SIG-M5 treated with dmso at 0.1 percent for 504 hours (cell line): ENCODE measurements around the gene CLCNKB.
"Not testable (repeated sequence)": the region's sequence is repeated elsewhere in the genome, so short reads cannot be mapped to it uniquely, and the experiment has no call there.

ENCODE experiments used
- DNase-seq: peaks from one replicate; lab custom pipeline; 2025; ENCODE audit not compliant: unreplicated experiment; lab: John Stamatoyannopoulos, UW

Gene CLCNKB

DNA sequence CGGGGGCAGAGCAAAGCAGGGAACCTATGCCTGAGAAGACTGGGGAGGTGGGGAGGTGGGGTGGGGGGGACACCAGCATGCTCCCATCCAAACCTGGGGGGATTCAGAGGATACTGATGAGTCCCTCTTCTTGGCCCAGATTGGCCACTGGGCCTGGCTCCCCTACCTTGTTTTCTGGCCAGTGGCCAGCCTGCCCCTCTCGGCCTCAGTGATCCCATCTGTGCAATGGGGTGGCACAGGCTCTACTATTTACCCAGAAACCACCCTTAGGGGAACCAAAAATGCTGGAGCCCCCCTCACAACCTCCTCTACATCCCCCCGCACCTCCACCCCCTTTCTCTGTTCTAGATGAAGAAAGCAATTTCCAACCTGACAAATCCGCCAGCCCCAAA is 12.9 kb downstream of the CLCNKB start:
- DNase-seq = not testable (repeated sequence)

DNA sequence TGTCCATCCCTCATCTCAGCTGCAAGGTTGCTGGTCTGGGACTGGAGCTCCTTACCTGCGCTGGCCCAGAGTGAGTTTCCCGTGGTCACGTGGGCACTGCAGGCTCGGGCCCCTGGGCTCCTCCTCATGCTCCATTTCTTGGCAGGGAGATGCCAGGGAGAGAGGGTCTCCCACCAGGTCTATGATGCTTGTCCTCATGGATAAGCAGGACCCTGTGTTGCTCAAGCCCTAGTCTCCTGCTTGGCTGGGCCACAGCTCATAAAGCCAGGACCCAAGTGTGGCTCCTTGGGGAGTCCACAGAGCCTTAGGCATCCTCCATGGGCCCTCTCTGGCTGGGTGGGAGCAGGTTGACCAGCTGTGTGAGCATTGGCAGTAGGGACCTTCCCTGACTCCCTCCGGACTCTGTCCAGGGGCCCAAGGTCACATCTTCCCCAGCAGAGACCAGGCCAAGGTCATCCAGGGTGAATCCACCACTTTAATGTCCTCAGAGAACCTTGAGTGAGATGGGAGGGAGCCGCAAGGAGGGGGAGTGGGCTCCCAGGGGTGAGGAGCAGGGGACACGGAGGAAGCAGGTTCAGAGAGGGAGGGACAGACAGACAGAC is 13.8 kb downstream of the CLCNKB start:
- not testable (repeated sequence) for DNase-seq

DNA sequence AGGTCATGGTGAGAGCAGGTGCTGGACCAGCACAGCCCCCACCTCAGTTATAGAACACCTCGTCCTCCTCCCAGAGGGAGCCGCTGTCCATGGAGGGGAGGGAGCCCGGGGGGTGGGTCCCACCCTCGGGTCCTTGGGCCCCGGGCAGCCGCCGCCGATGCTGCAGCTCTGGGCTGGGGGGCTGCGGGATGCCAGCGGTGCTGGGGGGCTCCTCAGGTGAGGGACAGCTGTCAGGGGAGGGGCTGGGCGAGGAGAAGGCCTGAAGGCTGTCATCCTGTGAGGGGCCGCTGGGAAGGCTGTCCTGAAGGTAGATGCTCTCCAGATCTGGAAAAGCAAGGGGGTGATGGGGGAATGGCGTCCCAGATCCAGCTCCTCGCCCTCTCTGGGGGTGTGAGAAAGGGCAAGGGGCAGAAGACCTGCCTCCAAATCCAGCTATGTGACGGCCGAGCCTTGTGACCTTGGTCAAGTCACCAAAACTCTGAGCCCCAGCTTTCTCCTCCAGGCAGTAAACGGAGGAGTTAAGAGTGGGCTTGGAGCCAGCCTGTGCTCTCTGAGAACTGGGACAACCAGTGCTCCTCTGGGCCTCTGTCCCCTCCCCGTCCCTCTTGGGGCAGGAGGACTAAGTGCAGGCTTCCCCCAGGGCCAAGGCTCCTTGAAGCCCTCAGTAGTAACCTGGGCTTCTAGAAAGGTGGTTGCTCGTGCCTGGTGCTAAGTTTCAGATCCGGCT is 15.0 kb downstream of the CLCNKB start:
- DNase-seq = not testable (repeated sequence)

DNA sequence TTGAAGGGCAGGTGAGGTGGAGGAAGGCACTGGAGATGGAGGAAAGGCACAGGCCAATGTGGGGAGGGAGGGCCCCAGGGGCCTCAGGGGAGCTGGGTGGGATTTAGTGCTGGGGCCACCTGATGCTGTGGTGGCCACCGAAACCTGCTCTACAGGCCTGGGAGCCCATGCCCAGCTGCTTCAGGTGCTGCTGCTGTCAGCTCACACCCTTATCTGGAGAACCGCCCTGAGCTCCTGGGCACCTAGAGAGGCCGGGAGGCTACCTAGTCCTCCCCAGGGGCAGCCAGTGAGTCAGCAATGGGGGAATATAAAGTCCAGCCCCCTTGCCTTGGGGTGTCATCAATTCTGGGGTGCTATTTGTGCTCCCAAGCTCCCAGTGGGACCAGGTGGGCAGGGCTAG is 17.7 kb downstream of the CLCNKB start:
- DNase-seq = no peak

DNA sequence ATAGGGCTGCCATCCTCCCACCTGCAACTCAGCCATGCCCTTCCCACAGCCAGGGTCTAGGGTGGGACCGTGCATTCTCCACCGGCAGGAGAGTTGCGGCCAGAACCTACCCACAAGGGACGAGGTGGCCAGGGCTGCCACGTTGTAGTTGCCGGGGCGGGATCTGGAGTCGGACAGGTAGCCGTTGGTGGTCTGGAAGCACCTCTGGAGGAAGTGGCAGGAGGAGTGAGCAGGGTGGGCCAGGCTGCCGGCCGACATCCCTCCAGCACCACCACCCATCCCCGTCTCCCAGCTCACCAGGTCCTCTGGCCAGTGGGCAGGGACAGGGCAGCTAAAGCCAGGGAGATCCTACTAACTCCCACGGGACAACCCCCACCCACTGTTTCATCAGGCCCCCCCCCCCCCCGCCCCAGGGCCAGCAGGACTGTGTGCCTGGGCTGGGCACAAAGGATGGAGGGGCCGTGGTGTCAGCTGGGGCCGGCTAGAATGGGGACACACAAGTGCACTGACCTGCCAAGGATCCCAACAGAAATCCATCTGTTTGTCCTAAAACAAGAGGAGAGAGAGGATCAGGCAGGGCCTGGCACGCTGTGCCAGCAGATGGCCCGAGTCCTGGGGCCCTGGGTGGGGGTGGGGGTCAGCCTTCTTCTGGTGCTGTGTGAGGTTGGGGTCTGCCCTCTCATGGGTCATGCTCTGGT is 18.6 kb downstream of the CLCNKB start:
- DNase-seq = not testable (repeated sequence)

DNA sequence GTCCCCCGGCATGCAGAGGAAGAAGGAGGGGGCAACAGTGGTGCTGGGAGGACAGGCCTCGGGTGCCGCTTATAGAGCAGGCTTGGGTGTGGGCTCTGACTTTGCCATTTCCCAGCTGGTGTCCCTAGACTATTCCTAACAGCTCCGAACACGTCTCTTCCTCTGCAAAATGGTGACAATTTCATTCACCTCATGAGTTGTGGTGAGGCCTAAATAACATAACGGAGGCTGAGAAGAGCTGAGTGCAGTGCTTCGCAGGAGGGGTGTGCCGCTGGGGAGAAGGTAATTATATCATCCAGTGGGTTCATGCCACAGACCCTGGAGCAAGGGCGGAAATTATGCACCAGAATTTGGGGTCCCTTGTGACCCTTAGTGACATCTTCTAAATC is 19.1 kb downstream of the CLCNKB start:
- DNase-seq = not testable (repeated sequence)

DNA sequence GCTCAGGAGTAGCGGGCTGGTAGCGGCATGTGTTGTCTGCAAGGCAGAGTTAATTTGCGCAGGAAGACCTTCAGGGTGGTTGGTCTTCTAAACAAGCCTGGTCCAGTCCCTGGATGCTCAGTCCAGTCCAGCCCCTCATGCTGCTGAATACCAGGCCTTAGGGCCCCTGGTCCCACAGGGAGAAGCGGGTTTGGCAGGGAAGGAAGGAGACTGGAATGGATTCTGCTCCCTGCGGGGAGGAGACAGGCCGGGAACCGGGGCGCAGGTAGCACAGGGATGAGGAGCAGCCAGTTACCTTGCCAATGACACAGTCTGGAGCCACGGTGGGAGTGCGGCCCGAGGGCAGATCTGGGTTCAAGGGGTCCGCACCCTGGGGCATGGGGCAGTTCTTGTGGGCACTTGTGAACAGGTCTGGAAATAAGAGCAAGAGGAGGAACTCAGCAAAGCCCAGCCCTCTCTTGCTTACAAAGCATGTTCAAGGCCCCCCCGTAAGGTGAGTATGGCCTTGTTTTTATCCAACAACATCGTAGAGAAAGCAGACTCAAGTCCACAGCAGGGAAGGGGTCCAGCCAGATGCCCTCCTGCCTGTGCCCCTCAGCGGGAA is 19.7 kb downstream of the CLCNKB start:
- no peak for DNase-seq

DNA sequence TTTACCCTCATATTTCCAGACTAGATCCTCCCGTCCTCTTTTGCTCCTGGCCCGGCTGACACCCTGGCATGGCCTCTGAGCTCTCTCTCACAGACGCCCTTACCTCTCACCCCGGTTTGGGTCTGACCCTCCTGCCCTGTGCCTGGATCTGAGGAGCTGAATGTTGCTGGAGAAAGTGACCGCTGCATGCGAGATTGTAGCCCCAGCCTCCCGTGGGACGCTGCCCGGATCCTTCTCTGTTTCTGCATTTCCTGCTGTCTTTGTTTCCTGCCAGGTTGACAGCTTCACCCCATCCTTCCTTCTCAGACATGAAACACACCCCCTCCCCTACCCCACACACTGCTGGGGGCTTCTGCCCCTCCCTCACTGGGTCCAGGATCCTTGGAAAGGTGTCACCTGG is 20.3 kb downstream of the CLCNKB start:
- no peak for DNase-seq

DNA sequence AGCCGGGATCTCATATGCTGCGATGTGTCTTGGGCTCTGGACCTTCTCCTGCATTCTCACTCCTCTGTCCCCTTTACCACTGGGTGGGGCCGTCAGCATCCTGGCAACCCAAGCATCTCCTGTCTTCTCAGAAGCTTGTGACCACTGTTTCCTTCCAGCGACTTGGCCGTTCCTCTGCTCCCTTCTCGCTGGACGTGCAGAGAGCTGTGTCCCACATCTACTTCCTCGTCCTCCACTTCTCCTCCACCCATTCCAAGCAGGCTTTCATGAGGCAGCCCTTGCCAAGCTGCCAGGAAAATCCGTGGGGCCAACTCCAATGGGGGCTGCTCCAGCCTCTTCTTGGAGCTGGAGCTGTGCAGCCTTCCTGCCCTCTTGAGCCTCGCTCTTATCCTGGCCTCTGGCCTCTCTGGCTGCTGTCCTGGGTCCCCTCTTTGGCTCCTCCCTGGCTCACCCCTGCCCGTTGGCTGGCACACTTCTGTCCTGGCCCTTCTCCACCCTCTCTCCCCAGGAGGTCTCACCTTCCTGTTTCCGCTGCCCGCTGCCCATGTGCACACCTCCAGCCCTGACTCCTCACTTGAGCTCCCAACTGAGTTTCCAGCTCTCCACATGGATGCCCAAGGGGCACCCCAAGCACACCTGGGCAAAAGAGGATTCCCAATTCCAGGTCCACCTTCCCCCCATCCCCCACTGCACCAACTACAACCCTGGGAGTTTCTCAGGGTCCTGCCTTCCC is 21.1 kb downstream of the CLCNKB start:
- no peak for DNase-seq

DNA sequence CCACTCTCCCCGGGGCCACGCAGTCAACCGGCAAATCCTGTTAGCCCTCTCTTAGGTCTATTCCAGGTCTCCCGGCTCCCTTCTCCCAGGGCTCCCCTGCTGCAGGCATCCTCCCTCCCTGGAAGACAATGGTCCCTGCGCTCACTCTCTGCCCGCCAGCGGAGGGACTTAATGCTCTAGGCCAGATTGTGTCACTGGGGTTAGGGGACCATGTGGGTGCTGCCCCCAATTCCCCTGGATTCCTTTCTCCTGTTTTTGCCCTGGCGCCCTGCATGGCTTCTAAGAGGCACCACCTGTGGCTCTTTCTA is 21.6 kb downstream of the CLCNKB start:
- DNase-seq = no peak

DNA sequence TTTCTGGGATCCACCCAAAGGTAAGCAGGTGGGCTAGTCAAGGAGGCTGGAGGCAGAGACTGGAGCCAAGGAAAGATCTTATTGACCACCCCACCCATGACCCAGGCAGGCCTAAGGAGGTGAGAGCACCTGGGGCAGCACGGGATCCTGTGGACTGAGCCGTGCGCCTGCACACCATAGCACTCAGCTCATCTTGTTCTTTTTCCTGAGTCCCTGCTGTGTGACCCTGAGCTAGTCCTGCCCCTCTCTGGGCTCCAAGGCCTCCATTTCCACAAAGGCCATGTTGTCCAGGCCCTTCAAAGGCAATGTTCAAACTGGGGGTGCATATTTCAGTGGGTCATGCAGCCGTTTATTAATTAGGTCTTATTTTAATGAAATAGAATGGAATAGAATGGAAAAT is 22.7 kb downstream of the CLCNKB start:
- DNase-seq = no peak

DNA sequence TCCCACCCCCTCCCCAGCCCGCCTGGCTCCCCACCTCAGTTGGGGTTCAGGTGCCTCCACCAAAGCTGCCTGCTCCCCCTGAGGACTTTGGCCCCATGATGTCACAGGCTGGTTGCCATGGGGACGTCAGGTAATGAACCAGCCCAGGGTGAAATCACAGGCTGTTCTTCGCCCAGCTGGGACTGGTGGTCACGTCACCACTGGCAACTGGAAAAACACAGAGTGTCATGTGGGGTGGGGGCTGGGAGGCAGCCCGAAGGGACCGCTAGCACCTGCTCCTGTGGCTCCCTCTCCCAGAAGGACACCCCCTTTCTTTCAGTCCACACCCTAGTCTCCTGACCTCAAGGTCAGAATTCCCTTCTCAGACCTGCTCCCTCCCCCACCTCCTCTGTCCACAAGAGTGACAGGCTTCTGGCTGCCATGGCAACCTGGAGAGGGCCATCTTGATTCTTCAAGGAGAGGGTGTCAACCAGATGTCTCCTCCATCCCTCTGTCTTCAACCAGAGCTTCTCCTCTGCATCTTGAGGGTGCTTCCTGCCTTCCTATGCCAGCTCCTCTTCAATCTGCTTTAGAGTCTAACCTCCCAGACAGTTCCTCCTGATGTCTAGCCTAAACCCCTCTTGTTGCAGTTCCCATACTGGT is 23.7 kb downstream of the CLCNKB start:
- no peak for DNase-seq

DNA sequence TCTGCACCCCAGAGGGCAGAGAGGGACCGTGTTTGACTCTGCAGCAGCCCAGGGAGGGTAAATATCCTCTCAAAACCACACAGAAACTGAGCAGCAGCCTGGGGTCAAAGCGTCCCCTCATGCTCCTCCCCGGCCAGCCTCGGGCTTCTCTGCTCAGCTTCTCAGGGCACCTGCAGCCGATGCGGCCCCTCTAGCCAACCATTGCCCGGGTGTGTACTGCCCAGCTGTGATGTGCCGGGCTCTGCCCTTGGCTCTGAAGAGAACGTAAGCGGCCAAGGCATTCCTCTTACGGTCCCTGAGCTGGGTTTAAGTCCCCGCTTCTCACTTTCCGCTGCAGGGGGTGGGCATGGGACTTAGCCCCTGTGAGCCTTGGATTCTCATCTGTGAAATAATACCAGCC is 24.4 kb downstream of the CLCNKB start:
- no peak for DNase-seq

DNA sequence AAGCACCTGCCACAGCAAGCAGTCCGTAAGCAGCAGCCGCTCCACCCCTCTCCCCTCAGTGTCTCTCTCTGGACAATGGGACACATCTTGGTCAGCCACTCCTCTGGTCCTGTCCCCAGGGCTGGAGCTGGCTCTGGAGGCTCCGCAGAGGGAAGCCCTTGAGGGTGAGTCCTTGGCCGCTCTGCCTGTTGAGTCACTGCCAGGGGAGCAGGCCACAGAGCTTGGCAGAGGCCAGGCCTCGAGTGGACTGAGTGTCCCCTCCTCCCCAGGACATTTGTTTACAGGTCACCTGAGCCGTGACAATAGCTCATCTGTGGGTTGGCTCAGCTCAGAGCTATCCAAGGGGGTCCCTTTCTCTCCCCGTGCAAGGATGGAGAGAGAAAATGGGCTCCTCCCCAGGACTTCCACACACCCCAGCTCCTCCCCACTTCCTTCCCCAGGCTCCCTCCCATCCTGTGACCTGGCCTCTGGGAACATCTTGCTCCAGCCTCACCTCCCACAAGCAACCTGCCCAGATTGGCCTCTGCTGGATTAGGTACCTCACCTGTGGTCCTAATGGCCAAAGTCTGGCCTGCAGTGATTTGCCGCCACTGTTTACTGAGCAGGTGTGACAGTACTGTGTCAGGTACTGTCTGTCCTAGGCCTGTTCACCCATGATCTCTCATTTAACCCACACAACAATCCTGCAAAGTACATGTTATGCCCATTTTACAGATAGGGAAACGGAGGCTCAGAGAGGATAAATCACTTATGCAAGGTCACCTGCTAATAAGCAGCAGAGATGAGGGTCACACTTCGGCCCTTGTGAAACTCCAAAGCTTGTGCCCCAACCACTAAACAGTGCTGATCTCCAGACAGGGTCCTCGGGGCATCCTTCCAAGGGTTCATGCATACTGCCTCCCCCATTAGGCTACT is 25.0 kb downstream of the CLCNKB start:
- no peak for DNase-seq

DNA sequence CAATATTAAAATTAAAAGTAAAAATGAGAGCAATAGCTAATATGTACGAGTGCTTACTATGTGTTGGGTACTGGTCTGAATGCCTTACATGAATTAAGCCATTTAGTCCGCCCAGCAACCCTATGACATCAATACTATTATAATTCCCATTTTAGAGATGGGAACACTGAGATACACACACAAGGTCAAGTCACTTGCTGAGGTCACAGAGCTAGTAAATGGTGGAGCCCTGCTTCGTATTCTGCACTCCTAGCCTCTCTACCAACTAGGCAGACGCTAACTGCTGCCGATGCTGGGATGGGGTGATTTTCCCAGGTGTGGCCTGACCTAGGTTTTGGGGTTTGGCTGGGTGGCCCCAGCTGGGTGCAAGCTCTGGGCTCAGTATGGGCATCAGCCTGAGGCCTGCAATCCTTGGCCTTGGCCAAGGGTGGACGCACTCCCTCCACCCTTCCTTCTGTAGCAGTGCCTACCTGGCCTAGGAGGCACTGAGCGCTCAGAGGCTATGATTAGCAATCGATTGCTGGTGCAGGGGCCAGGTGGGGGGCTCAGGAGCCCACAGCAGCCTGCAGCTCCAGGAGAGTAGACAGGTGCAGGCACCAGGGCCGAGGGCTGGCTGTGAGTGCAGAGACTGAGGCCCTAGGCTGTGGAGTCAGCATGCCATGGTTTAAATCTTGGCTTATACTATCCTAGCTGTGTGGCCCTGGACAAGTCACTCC is 27.2 kb downstream of the CLCNKB start:
- no peak for DNase-seq

DNA sequence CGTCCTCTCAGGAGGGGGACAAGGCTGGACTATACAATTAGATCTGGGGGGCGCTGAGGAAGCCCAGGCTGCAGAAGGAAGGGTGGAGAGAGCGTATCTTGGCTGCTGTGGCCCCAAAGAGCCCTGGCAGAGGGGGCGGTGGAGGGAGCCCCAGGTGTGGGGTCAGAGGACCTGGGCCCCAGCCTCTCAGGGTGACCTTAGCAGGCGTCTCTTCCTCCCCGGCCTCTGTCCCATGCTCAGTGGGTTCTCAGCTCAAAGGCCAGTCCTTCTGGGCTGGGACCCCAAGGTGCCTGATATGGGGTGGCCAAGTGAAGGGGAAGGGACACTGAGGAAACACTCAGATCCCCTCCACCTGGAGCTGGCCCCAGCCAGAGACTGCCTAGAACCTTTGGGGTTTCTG is 28.0 kb downstream of the CLCNKB start:
- DNase-seq = no peak

DNA sequence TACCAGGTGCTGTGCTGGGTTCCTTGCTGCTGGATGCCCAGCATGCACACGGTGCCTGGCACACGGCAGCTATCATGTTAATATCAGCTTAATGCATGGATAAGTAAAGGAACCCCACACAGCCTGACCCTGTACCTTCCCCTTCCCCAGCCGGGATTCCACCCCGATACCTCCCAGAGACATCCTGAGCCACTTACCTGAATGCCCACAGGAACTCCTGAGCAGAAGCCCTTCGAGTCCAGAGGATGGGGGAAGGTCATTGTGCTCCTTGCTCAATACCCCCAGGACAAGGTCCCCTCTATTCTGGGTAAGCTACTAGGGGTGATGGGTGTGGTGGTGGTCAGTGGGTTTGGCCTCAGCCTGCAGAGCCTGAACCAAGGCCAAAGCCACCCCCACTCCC is 28.5 kb downstream of the CLCNKB start:
- DNase-seq = no peak

DNA sequence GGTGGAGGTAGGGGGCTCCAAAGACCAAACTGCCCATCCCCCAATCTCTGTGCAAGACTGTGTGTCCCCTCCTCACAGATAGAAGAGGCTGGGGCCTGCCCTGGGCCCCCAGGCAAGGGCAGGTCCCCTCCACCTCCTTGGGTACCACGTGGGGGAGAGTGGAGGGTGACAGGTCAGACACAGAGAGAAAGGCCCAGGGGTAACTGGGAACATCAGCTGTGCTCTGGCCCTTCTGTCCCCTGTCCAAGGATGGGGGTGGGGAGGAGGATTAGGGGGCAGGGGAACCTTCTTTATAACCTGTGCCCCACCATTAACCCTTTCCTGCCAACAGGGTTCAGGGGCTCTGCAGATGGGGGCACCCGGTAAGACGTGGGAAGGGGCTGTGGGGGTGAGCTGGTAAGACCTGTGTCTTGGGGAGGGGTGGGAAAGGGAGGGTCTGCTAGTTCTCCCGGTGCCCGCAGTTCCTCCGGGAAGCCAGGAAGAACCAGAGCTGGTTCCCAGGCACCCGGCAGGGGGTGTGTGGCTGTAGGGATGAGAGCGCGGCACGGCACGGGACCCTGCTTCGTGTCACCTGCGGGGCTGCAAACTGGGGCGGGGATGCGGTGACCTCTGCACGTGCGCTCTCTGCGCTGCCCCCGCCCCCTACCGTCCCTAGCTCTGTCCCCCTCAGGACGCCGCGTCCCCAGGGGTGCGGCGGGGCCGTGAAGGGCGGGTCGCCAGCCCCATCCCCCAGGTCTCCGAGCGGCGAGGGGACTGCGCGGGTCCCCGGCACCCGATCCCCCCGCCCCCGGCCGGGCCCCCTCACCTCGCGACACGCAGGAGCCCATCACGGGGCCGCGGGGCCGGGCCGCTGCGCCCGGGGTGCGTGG is 29.3 kb downstream of the CLCNKB start:
- DNase-seq = no peak
